ENCODE data around the gene GREM1. TPM values are rescaled to one million over a fixed set of nuclear protein-coding genes. Genes with fewer than 3 reads are reported as not detected.

Gene GREM1
- total and polyA plus RNA-seq, 2 experiments from 2014 or later, result 0.27 to 1.0 TPM

DNA sequence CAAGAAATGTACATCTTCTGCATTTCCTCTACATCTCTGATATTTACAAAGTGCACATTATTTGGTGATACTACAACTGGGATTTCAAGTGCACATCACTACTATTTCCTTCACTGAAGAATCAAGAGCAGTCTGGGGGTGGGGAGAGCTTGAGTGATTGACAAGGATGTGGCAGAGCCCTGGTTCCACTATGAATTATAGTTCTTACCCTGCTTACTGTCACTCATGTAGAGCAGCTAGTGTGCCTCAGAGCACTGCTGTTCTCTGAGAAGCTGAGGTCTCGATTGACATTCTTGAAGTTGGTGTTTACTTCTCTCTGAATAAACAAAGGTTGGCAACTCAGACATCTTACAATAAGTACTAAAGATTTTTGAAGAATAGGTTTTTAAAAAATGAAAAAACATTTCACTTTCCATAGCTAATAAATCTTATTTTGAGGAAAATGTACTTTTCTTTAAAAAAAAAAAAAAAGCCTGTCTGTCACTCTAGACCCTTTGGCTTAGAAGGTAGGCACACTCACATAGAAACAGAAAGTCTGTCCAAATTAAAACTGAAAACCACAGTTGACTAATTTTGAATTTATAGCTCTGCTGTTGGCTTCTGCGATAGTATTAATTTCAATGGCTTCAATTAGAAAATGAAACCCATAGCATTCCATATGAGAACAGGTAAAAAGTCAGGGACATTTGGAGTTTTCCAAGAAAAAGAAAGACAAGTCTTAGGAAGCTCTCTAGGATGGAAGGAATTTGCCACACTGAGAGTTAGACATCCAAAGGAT is 5.6 kb downstream of the GREM1 start:
- ATAC-seq (no peak), DNase-seq (ENCODE audit: low spot score) (no peak)
- Histone ChIP-seq H3K27ac (ENCODE audit: low read depth) (no peak overlapping the region), H3K4me1 (ENCODE audit: insufficient read depth) (peaks cover 11% of the 10 kb centered on the region), H3K4me3 (no peak overlapping the region), H3K36me3 (ENCODE audit: insufficient read depth) (no peaks in the 10 kb centered on the region), H2AFZ (no peak overlapping the region), H3K9me2 (ENCODE audit: insufficient read depth) (no peaks in the 10 kb centered on the region), H3F3A (replicated peaks; ENCODE audit: low read depth) (no peaks in the 10 kb centered on the region; the same call in 1 of the 2 replicates), H4K20me1 (replicated peaks; ENCODE audit: insufficient read depth) (no peaks in the 10 kb centered on the region), H3K27me3 (ENCODE audit: insufficient read depth) (peaks cover 45% of the 10 kb centered on the region), H3K4me2 (no peak overlapping the region), H3K79me2 (replicated peaks; ENCODE audit: insufficient read depth) (no peaks in the 10 kb centered on the region)
- Mint-ChIP-seq H3K36me3 (ENCODE audit: low read depth) (no peaks in the 10 kb centered on the region; the same call in 2 of the 3 replicates), H3K4me1 (peaks cover 6% of the 10 kb centered on the region; the same call in 2 of the 3 replicates), H3K27ac (no peak overlapping the region), H3K4me3 (no peak overlapping the region), H3K9me3 (peaks cover 4% of the 10 kb centered on the region; the same call in 1 of the 3 replicates), H3K27me3 (ENCODE audit: insufficient read depth, low read depth, poor library complexity) (peaks cover 31% of the 10 kb centered on the region)
- TF ChIP-seq, protein P1, sequence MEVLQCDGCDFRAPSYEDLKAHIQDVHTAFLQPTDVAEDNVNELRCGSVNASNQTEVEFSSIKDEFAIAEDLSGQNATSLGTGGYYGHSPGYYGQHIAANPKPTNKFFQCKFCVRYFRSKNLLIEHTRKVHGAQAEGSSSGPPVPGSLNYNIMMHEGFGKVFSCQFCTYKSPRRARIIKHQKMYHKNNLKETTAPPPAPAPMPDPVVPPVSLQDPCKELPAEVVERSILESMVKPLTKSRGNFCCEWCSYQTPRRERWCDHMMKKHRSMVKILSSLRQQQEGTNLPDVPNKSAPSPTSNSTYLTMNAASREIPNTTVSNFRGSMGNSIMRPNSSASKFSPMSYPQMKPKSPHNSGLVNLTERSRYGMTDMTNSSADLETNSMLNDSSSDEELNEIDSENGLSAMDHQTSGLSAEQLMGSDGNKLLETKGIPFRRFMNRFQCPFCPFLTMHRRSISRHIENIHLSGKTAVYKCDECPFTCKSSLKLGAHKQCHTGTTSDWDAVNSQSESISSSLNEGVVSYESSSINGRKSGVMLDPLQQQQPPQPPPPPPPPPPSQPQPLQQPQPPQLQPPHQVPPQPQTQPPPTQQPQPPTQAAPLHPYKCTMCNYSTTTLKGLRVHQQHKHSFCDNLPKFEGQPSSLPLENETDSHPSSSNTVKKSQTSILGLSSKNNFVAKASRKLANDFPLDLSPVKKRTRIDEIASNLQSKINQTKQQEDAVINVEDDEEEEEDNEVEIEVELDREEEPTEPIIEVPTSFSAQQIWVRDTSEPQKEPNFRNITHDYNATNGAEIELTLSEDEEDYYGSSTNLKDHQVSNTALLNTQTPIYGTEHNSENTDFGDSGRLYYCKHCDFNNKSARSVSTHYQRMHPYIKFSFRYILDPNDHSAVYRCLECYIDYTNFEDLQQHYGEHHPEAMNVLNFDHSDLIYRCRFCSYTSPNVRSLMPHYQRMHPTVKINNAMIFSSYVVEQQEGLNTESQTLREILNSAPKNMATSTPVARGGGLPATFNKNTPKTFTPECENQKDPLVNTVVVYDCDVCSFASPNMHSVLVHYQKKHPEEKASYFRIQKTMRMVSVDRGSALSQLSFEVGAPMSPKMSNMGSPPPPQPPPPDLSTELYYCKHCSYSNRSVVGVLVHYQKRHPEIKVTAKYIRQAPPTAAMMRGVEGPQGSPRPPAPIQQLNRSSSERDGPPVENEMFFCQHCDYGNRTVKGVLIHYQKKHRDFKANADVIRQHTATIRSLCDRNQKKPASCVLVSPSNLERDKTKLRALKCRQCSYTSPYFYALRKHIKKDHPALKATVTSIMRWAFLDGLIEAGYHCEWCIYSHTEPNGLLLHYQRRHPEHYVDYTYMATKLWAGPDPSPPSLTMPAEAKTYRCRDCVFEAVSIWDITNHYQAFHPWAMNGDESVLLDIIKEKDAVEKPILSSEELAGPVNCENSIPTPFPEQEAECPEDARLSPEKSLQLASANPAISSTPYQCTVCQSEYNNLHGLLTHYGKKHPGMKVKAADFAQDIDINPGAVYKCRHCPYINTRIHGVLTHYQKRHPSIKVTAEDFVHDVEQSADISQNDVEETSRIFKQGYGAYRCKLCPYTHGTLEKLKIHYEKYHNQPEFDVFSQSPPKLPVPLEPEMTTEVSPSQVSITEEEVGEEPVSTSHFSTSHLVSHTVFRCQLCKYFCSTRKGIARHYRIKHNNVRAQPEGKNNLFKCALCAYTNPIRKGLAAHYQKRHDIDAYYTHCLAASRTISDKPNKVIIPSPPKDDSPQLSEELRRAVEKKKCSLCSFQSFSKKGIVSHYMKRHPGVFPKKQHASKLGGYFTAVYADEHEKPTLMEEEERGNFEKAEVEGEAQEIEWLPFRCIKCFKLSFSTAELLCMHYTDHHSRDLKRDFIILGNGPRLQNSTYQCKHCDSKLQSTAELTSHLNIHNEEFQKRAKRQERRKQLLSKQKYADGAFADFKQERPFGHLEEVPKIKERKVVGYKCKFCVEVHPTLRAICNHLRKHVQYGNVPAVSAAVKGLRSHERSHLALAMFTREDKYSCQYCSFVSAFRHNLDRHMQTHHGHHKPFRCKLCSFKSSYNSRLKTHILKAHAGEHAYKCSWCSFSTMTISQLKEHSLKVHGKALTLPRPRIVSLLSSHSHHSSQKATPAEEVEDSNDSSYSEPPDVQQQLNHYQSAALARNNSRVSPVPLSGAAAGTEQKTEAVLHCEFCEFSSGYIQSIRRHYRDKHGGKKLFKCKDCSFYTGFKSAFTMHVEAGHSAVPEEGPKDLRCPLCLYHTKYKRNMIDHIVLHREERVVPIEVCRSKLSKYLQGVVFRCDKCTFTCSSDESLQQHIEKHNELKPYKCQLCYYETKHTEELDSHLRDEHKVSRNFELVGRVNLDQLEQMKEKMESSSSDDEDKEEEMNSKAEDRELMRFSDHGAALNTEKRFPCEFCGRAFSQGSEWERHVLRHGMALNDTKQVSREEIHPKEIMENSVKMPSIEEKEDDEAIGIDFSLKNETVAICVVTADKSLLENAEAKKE (CRISPR knock-in tag; IDR thresholded peaks at IDR 0.05), result no peak

GRCh38 chr15:32729700-32730395 is 12.0 kb downstream of the GREM1 start:
- peaks cover 1% of the 10 kb centered on the region for H3K27me3 Mint-ChIP-seq (ENCODE audit: insufficient read depth, low read depth, poor library complexity)
- H3K4me2 ChIP-seq, result peak overlapping the region; percentile 69; the same call in 1 of the 2 replicates

More at GRCh38 chr15:32729700-32730395, 12.0 kb downstream of the GREM1 start:
- Histone ChIP-seq H3K36me3 (ENCODE audit: insufficient read depth) (no peaks in the 10 kb centered on the region), H3K4me3 (no peak overlapping the region), H4K20me1 (replicated peaks; ENCODE audit: insufficient read depth) (no peaks in the 10 kb centered on the region), H3K27ac (ENCODE audit: low read depth) (no peak overlapping the region), H3K4me1 (ENCODE audit: insufficient read depth) (peaks cover 11% of the 10 kb centered on the region), H3K79me2 (replicated peaks; ENCODE audit: insufficient read depth) (no peaks in the 10 kb centered on the region), H3F3A (replicated peaks; ENCODE audit: low read depth) (no peaks in the 10 kb centered on the region), H3K9me2 (ENCODE audit: insufficient read depth) (no peaks in the 10 kb centered on the region), H2AFZ (peak overlapping the region; percentile 97; the same call in 1 of the 2 replicates), H3K27me3 (ENCODE audit: insufficient read depth) (no peaks in the 10 kb centered on the region)
- peaks cover 17% of the 10 kb centered on the region for H3K4me1 Mint-ChIP-seq
- no peak for TF ChIP-seq EZH2 (IDR thresholded peaks at IDR 0.05; ENCODE audit: low read depth, unreplicated experiment)
- TF ChIP-seq NANOG (IDR thresholded peaks at IDR 0.05; ENCODE audit: borderline replicate concordance), result no peak
- no peak for TF ChIP-seq EZH2phosphoT487 (IDR thresholded peaks at IDR 0.05; ENCODE audit: unreplicated experiment)
- TF ChIP-seq REST (IDR thresholded peaks at IDR 0.05; ENCODE audit: unreplicated experiment), result no peak
- TF ChIP-seq STAT1 (IDR thresholded peaks at IDR 0.05; ENCODE audit: unreplicated experiment), result no peak
- TF ChIP-seq JUNB (IDR thresholded peaks at IDR 0.05; ENCODE audit: unreplicated experiment), result no peak
- H3K27ac Mint-ChIP-seq, result no peak overlapping the region
- DNase-seq (ENCODE audit: low spot score) (no peak), ATAC-seq (no peak)
- H3K4me3 Mint-ChIP-seq, result no peak overlapping the region
- peaks cover 4% of the 10 kb centered on the region; the same call in 2 of the 3 replicates for H3K9me3 Mint-ChIP-seq
- H3K36me3 Mint-ChIP-seq (ENCODE audit: low read depth), result no peaks in the 10 kb centered on the region

Measured in GM23338 (cell line).